IPS-20b (cell line): Measurements from ENCODE around the gene ZNRF3.
"Not testable (repeated sequence)": the region's sequence is repeated elsewhere in the genome, so short reads cannot be mapped to it uniquely, and the experiment has no call there.

Experiments used
- H3K27ac ChIP-seq: one replicate; pipeline ENCODE4 v1.5.1; 2013; ENCODE audit warnings: low read length
- H3K27me3 ChIP-seq: 2 replicates; pipeline ENCODE4 v1.6.1; 2013; ENCODE audit warnings: mild to moderate bottlenecking, low read length, inconsistent platforms; ENCODE audit not compliant: insufficient read depth
- H3K36me3 ChIP-seq: 2 replicates; pipeline ENCODE4 v1.6.1; 2013; ENCODE audit warnings: low read depth, mild to moderate bottlenecking, inconsistent platforms, low read length, moderate library complexity; ENCODE audit not compliant: insufficient read depth
- H3K4me1 ChIP-seq: 2 replicates; pipeline ENCODE4 v1.6.1; 2013; ENCODE audit warnings: mild to moderate bottlenecking, control low read depth, inconsistent platforms, low read length, moderate library complexity; ENCODE audit not compliant: insufficient read depth
- H3K4me3 ChIP-seq: 2 replicates; pipeline ENCODE4 v1.5.1; 2013; ENCODE audit warnings: mild to moderate bottlenecking, low read length, inconsistent platforms
- H3K9ac ChIP-seq: 2 replicates; pipeline ENCODE4 v1.6.1; 2013; ENCODE audit warnings: low read depth, mild to moderate bottlenecking, inconsistent platforms, low read length, moderate library complexity
- H3K9me3 ChIP-seq: 2 replicates; pipeline ENCODE4 v1.6.1; 2013; ENCODE audit warnings: mild to moderate bottlenecking, low read depth, low read length, inconsistent platforms; ENCODE audit not compliant: insufficient read depth

ZNRF3 gene

GRCh38 chr22:29082826-29083545 is 199.6 kb downstream of the ZNRF3 start:
- Histone ChIP-seq H3K4me3 (no peak overlapping the region), H3K9me3 (no peaks in the 10 kb centered on the region), H3K9ac (no peak overlapping the region), H3K4me1 (peaks cover 5% of the 10 kb centered on the region; the same call in 1 of the 2 replicates), H3K27ac (no peak overlapping the region), H3K27me3 (no peaks in the 10 kb centered on the region), H3K36me3 (no peaks in the 10 kb centered on the region)

GRCh38 chr22:29083576-29083932 is 200.2 kb downstream of the ZNRF3 start:
- H3K27ac ChIP-seq, H3K4me1 ChIP-seq, H3K36me3 ChIP-seq, H3K9ac ChIP-seq, H3K27me3 ChIP-seq, H3K4me3 ChIP-seq, H3K9me3 ChIP-seq: not testable (repeated sequence)

GRCh38 chr22:29083933-29084591 is 200.7 kb downstream of the ZNRF3 start:
- Histone ChIP-seq H3K4me3 (no peak overlapping the region), H3K36me3 (no peaks in the 10 kb centered on the region), H3K9ac (no peak overlapping the region), H3K27me3 (no peaks in the 10 kb centered on the region), H3K4me1 (peaks cover 5% of the 10 kb centered on the region; the same call in 1 of the 2 replicates), H3K9me3 (no peaks in the 10 kb centered on the region), H3K27ac (no peak overlapping the region)

GRCh38 chr22:29087012-29087411 is 203.6 kb downstream of the ZNRF3 start:
- H3K27ac ChIP-seq = no peak overlapping the region

GRCh38 chr22:29088809-29089208 is 205.4 kb downstream of the ZNRF3 start:
- Histone ChIP-seq H3K4me1 (peaks cover 3% of the 10 kb centered on the region; the same call in 1 of the 2 replicates), H3K9ac (no peak overlapping the region), H3K4me3 (no peak overlapping the region), H3K9me3 (no peaks in the 10 kb centered on the region), H3K27me3 (no peaks in the 10 kb centered on the region), H3K27ac (no peak overlapping the region), H3K36me3 (no peaks in the 10 kb centered on the region)

More at GRCh38 chr22:29087012-29087411, 203.6 kb downstream of the ZNRF3 start:
- Histone ChIP-seq H3K36me3 (no peaks in the 10 kb centered on the region), H3K9ac (no peak overlapping the region), H3K4me3 (no peak overlapping the region), H3K4me1 (peaks cover 5% of the 10 kb centered on the region; the same call in 1 of the 2 replicates), H3K9me3 (no peaks in the 10 kb centered on the region), H3K27me3 (no peaks in the 10 kb centered on the region)

- no peak overlapping the region for H3K9ac ChIP-seq
- no peaks in the 10 kb centered on the region for H3K4me1 ChIP-seq
- no peak overlapping the region for H3K4me3 ChIP-seq
- no peaks in the 10 kb centered on the region for H3K9me3 ChIP-seq
- no peaks in the 10 kb centered on the region for H3K27me3 ChIP-seq
- no peaks in the 10 kb centered on the region for H3K36me3 ChIP-seq
- no peak overlapping the region for H3K27ac ChIP-seq
Measured at GRCh38 chr22:29089507-29089906, 206.1 kb downstream of the ZNRF3 start.

GRCh38 chr22:29090039-29090438 is 206.7 kb downstream of the ZNRF3 start:
- H3K36me3 ChIP-seq = no peaks in the 10 kb centered on the region
- H3K27ac ChIP-seq = no peak overlapping the region
- H3K27me3 ChIP-seq = no peaks in the 10 kb centered on the region
- no peak overlapping the region for H3K9ac ChIP-seq
- H3K4me1 ChIP-seq = no peaks in the 10 kb centered on the region
- no peaks in the 10 kb centered on the region for H3K9me3 ChIP-seq
- H3K4me3 ChIP-seq = no peak overlapping the region

GRCh38 chr22:29092243-29092642 is 208.9 kb downstream of the ZNRF3 start:
- Histone ChIP-seq H3K9ac (no peak overlapping the region), H3K9me3 (no peaks in the 10 kb centered on the region), H3K27me3 (no peaks in the 10 kb centered on the region), H3K27ac (no peak overlapping the region), H3K36me3 (no peaks in the 10 kb centered on the region), H3K4me1 (peaks cover 9% of the 10 kb centered on the region), H3K4me3 (no peak overlapping the region)

GRCh38 chr22:29093030-29093429 is 209.7 kb downstream of the ZNRF3 start:
- no peaks in the 10 kb centered on the region for H3K27me3 ChIP-seq
- peaks cover 10% of the 10 kb centered on the region for H3K4me1 ChIP-seq
- H3K36me3 ChIP-seq = no peaks in the 10 kb centered on the region
- no peak overlapping the region for H3K27ac ChIP-seq
- H3K9me3 ChIP-seq = no peaks in the 10 kb centered on the region
- H3K4me3 ChIP-seq = no peak overlapping the region
- no peak overlapping the region for H3K9ac ChIP-seq

GRCh38 chr22:29093501-29094300 is 210.3 kb downstream of the ZNRF3 start:
- Histone ChIP-seq H3K4me1 (peaks cover 13% of the 10 kb centered on the region), H3K27me3 (no peaks in the 10 kb centered on the region), H3K27ac (no peak overlapping the region), H3K9me3 (no peaks in the 10 kb centered on the region), H3K36me3 (no peaks in the 10 kb centered on the region), H3K9ac (no peak overlapping the region), H3K4me3 (no peak overlapping the region)

GRCh38 chr22:29095459-29095858 is 212.1 kb downstream of the ZNRF3 start:
- Histone ChIP-seq H3K4me3 (no peak overlapping the region), H3K9ac (no peak overlapping the region), H3K27ac (no peak overlapping the region), H3K27me3 (no peaks in the 10 kb centered on the region), H3K4me1 (peaks cover 18% of the 10 kb centered on the region), H3K9me3 (no peaks in the 10 kb centered on the region), H3K36me3 (no peaks in the 10 kb centered on the region)
